HG02588 (cell line): Measurements from ENCODE around the gene MAGEB1.

Source experiments
- ATAC-seq: cut with Tn5 transposase; IDR thresholded peaks from one replicate; pipeline ENCODE4 v1.9.1; 2021; ENCODE audit warnings: mild to moderate bottlenecking, moderate library complexity; ENCODE audit not compliant: unreplicated experiment

MAGEB1 gene

DNA sequence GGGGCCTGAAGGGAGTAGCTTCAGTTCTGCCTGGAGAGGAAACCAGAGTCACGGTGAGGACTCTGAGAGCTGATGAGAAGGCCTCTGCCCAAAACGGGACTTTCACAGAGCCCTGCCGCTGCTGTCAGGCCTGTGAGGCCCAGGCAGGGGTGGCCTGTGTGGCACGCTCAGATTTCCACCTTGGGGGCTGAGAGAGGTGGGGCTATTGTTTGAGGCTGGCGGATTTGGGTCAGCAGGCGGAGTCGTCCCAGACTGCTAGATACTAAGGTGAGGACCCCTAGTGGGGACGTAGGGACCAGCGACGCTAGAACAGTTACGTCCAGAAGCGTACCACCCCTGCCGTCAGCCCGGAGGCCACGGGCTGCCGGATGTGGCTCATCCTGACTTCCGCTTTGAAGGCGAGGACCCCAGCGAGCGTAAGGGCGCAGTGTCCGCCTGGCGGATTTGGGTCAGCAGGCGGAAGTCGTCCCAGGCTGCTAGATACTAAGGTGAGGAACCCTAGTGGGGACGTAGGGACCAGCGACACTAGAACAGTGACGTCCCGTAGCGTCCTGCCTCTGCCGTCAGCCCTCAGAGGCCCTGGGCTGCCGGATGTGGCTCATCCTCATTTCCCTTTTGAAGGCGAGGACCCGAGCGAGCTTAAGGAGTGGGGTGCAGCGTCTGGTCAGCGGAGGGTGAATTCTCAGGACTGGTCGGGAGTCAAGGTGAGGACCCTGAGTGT is at the start of gene MAGEB1:
TSS of gene MAGEB1 (plus strand) at position 378 of the 721 bp plus-strand sequence. CDS start 3,348 bp downstream, outside the sequence.
- no peak for ATAC-seq

DNA sequence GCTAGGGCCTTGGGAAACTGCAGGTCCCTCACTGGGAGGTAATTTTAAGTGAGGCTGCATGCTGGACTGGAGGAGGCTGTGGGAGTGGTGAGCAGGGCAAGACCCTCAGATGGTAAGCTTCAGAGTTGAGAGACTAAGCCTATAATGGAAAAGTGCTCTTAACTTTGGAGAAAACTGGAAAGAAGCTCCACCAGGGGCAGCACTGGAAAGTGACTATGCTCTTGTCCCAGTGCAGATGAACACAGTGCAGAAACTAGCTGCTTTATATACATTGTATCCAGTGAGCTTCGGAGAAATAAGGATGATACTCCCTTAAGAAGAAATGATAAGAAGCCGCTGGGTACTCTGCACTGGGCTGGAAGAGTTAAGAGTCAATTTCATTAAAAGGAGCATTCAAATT is 34.8 kb upstream of the MAGEB1 start:
- no peak for ATAC-seq

DNA sequence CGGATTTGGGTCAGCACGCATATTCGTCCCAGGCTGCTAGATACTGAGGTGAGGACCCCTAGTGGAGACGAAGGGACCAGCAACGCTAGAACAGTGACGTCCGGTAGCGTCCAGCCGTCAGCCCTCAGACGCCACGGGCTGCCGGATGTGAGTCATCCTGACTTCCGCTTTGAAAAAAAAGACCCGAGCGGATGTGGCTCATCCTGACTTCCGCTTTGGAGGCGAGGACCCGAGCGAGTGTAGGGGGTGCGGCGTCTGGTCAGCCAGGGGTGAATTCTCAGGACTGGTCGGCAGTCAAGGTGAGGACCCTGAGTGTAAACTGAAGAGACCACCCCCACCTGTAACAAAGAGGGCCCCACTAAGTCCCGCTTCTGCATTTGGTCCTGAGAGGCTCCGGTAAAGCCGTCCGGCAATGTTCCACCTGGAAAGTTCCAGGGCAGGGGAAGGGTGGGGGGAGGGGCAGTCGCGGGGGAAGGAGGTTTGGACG is 31.5 kb upstream of the MAGEB1 start, which contains the start of gene MAGEB2:
TSS of gene MAGEB2 (plus strand) at position 207 of the 487 bp plus-strand sequence. CDS start 3,018 bp downstream, outside the sequence.
- no peak for ATAC-seq

DNA sequence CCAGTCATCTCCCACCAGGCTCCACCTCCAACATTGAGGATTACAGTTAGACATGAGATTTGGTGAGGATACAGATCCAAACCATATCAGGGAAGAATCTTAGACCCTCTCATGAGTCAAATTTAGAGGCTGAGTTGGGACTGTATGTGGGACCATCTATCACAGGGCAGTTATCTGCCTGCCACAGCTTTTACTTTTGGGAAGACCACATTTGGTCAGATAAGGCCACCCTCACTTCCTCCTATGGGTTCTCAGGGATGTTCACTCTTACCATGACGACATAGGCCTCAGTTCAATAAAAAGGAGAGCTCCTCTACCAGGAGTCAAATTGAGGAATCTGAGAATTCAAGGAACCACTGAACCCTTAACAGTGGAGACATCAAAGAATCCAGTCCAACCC is 29.5 kb upstream of the MAGEB1 start:
- ATAC-seq: no peak

DNA sequence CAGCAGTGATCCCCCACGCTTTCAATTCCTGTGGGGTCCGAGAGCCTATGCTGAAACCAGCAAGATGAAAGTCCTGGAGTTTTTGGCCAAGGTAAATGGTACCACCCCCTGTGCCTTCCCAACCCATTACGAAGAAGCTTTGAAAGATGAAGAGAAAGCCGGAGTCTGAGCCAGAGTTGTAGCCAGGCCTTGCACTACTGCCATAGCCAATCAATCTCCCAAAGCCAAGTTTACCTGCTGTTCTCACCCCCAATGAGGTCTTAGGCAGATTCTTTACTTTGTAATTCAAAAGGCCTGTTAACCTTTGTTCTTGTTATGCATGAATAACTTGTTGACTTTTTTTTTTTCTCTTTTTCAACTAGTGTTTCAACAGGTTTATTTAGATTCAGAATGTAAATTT is 27.6 kb upstream of the MAGEB1 start:
- ATAC-seq: no peak

DNA sequence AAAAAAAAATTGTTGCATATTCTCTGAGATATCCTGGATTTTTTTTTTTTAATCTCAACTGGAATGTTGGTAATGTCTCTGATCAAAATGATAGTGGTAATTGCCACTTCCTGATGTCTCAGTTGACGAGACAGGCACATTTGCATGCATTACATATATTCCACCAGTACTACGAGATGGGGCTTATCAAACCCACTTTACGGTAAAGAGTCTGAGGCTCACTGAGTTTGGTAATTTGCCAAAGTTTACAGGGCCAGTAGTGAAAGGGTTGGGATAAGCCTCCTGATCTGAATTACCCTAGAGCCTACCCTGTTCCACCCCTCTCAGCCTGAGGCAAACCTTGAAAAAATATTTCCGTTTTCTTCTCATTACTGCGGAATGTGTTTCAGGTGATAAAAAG is 26.3 kb upstream of the MAGEB1 start:
- ATAC-seq: no peak

- ATAC-seq: no peak
Measured at GRCh38 chrX:30224536-30224935, 22.4 kb upstream of the MAGEB1 start.

GRCh38 chrX:30228526-30228925 is 18.4 kb upstream of the MAGEB1 start:
- no peak for ATAC-seq

GRCh38 chrX:30230395-30230794 is 16.6 kb upstream of the MAGEB1 start, which contains the start of gene MAGEB3:
MAGEB3 (plus strand) TSS chrX:30230657; CDS start chrX:30235925, 5,268 bp downstream.
- no peak for ATAC-seq

DNA sequence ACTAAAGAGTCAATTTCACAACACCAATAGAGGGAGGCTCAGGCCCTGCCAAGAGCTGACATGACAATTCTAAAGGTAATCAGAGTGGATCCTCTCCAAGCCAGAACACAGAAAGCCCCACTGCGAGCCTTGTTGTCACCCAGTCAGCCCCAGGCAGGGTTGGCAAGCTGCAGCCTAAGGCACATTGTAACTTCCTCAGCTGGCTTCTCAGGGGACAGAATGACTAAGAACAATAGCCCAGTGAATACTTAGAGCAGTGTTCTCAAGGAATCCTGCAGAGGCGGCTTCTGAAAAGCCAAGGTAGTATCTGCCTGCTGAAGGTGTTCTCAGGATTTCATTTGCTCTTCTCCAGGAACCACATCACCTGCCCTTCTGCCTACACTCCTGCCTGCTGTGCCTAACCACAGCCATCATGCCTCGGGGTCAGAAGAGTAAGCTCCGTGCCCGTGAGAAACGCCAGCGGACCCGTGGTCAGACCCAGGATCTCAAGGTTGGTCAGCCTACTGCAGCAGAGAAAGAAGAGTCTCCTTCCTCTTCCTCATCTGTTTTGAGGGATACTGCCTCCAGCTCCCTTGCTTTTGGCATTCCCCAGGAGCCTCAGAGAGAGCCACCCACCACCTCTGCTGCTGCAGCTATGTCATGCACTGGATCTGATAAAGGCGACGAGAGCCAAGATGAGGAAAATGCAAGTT is 5.1 kb upstream of the MAGEB1 start, which contains the start of gene MAGEB4:
TSS of gene MAGEB4 (plus strand) at position 277 of the 692 bp plus-strand sequence. CDS start at position 413, 136 bp downstream.
- no peak for ATAC-seq

GRCh38 chrX:30248854-30249253 is 1.9 kb downstream of the MAGEB1 start:
- peak; percentile 76 for ATAC-seq

GRCh38 chrX:30253257-30253656 is 6.3 kb downstream of the MAGEB1 start:
- peak; percentile 71 for ATAC-seq

GRCh38 chrX:30259927-30260326 is 13.0 kb downstream of the MAGEB1 start:
- no peak for ATAC-seq

GRCh38 chrX:30261012-30261411 is 14.1 kb downstream of the MAGEB1 start:
- ATAC-seq: no peak

- ATAC-seq: no peak
Measured at GRCh38 chrX:30262763-30263162, 15.8 kb downstream of the MAGEB1 start.

DNA sequence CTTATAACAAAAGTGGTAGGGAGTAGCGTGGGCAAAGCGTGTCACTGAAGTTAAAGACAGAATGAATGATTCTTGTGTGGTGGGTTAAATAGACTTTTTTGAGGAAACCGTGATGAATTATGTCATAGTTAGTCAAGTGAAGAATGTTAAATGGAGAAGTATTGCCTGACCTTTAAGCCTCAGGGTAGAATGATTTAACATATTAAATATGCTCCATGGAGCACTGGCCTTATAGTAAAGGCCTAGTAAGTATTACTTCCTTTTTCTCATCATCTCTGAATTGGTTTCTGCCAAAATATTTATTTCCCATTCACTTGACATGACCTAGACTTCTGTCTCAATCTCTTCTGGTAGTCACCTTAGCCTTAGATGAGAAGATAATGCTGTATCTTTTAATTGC is 23.7 kb downstream of the MAGEB1 start:
- ATAC-seq: no peak

GRCh38 chrX:30275498-30275897 is 28.6 kb downstream of the MAGEB1 start:
- ATAC-seq: no peak

DNA sequence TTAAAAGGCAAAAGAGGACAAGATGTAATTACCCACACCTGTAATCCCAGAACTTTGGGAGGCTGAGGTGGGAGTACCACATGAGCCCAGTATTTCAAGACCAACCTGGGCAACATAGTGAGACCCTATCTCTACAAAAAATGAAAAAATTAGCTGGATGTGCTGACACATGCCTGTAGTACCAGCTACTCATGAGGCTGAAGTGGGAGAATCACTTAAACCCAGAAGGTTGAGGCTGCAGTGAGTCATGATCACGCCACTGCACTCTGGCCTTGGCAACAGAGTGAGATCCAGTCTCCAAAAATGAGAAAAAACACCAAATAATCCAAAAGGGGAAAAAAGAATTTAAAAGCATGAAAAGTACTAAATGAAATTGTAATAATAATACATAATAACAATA is 31.4 kb downstream of the MAGEB1 start:
- ATAC-seq: no peak

DNA sequence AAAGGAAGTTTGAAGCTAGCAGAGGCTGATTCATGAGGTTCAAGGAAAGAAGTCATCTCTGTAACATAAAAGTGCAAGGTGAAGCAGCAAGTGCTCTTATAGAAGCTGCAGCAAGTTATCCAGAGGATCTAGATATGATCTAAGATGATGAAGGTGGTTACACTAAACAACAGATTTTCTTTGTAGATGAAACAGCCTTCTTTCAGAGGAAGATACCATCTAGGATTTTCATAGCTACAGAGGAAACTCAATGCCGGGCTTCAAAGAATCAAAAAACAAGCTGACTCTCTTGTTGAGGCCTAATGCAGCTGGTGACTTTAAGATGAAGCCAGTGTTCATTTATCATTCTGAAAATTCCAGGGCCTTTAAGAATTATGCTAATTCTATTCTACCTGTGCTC is 33.5 kb downstream of the MAGEB1 start:
- no peak for ATAC-seq

- no peak for ATAC-seq
Measured at GRCh38 chrX:30282527-30282926, 35.6 kb downstream of the MAGEB1 start.

DNA sequence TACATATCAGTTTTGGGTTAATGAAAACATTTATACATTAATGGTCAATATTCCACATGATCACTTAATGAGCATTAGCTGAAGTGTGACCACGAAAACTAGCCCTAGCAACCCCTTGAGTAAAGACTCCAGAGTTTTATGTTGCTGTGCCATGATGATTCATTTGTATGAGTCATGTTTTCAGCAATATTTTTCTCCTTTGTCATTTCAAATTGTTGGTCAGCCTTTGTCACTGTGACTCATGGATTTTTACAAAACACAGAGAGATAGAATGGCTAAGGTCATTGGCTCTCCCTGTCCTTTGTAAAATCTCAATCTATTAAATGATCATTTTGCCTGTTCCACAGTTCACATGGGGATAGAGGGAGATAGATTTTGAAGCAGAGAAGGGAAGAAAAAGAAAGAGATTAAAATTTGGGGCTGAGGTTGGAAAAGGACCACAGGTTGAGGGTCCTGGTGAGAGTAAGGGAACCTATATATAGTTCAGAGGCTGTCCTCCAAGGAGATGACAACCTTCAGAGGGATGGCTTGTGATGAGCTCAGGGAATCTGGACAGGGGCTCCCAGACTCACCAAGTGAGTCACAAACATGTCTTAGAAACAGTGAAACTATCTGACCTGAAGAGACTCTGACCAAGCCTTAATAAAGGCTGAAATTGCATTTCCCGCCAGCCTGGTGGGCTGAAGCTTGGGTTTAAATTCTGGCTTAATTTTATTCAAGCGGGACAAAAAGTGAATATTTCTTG is 36.7 kb downstream of the MAGEB1 start:
- no peak for ATAC-seq
